GM12872 (cell line): ENCODE measurements around the gene DNAAF6.

Experiments
- TF ChIP-seq, protein P1 (sequence below): IDR thresholded peaks from 3 replicates; pipeline ENCODE4 v1.5.1; 2011; ENCODE audit warnings: low read depth, mild to moderate bottlenecking, low read length, moderate library complexity; ENCODE audit not compliant: insufficient read depth

Gene DNAAF6

DNA sequence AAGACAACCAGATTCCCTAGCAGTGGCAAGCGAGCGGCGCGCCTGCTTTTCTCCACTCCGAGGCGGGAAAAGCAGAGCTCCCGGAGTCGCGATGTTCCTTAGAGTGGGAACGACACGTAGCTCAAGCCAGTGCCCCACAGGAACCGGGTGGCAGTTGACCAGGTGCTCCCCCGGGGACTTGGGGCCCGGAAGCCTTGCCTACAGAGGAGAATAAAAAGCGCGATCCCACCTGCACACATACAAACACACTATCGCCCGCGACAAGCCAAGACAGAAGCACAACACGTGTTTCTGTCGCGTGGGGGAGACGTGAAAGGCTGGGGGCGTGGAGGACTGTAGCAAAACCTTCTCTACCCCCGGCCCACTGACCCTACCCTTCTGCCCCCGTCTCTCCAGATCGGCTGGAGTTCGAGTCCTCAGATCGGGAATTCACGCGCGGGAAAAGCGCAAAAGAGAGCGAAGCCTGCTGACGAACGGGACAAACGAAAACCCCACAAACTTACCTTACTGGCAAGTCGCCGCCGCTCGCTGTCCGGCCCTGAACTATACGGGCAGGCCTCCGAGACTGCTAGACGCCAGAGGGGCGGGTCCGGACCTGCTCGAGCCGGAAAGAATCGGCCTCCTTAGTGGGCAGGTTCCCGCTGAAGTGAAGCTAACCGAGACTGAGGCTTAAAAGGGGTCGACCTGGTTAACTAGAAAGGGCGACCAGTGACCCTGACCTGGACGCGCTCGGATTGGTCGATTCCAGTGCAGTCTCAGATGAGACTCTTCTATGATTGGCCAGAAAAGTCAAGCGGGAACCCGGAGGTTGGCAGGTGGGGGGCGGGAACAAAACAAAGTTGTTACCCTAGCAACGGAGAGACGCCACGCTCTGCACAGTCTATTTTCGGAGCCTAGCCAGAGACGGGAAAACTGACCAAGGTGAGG is at the start of gene DNAAF6, which contains the start of gene NUP62CL:
TSS of gene DNAAF6 (plus strand) at position 842 of the 927 bp plus-strand sequence. CDS start 6,265 bp downstream, outside the sequence.
TSS of gene NUP62CL (minus strand) at position 664 of the 927 bp plus-strand sequence. CDS start 31,287 bp downstream, outside the sequence.
- TF ChIP-seq, protein P1, sequence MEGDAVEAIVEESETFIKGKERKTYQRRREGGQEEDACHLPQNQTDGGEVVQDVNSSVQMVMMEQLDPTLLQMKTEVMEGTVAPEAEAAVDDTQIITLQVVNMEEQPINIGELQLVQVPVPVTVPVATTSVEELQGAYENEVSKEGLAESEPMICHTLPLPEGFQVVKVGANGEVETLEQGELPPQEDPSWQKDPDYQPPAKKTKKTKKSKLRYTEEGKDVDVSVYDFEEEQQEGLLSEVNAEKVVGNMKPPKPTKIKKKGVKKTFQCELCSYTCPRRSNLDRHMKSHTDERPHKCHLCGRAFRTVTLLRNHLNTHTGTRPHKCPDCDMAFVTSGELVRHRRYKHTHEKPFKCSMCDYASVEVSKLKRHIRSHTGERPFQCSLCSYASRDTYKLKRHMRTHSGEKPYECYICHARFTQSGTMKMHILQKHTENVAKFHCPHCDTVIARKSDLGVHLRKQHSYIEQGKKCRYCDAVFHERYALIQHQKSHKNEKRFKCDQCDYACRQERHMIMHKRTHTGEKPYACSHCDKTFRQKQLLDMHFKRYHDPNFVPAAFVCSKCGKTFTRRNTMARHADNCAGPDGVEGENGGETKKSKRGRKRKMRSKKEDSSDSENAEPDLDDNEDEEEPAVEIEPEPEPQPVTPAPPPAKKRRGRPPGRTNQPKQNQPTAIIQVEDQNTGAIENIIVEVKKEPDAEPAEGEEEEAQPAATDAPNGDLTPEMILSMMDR = no peak

DNA sequence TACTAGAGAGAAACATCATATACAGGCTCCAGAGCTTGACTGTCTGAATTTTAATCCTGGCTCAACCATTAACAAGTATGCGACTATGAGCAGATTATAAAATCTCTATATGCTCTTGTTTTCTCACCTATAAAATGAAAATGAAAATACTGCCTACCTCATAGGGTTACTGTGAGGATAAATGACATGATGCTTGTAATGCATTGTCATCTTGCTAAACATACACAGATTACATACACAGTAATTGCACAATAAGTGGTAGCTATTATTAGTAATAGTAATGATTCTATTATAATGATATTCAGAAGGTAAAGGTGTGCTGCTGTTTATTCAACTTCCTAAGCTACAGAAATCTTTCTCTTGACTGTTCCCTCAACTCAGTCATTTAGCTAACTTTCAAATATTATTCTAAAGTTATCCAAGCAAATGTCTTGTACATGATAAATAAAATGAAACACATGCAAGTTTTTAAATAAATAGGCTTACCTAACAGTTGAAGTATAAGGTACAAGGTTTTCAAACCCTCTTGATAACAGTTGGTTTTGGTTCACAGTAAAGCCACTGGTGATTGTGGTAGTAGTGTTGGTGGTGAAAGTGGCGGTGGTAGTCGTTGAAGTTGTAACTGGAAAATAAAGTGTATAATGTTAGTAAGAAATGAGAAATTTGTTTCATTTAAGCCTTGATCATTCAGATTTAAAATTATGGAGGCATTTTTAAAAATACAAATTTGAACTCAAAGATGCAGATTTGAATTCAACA is 39.1 kb upstream of the DNAAF6 start:
- TF ChIP-seq, protein P1 = no peak

DNA sequence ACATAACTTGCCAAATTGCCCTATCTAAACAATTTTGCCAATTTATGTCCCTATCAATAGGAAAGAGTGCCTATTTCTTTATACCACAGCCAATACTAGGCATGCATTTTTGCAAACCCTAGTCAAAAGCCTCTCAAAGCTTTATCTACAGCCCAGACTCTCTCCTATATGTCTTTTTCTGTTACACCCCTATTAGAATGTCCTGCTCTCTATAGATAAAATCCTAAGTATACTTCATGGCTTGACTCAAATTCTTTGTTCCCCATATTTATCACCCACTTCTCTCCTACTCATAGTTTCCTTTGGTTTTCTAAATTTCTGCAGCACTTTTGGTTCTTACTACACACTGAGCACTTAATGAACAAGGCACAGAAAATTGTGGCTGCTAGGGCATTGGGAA is 38.2 kb upstream of the DNAAF6 start:
- TF ChIP-seq, protein P1 = no peak

DNA sequence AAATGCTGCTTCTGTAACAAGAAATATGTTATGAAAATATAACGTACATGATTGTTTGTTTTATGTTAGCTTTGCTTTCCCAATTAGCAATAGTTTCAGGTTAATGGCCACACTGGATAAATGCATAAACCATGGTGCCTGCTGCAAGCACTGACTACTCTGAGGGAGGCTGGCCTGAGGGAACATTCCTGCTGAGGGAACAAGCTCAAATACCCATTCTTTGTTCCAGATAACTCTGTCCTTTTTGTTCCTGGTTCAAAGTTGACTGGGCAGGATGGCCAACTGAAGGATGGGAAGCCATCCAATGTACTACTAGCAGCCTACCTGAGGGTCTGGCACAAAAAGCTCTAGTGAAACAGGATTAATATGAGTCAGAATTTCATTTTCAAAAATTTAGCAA is 37.7 kb upstream of the DNAAF6 start:
- TF ChIP-seq, protein P1 = no peak

DNA sequence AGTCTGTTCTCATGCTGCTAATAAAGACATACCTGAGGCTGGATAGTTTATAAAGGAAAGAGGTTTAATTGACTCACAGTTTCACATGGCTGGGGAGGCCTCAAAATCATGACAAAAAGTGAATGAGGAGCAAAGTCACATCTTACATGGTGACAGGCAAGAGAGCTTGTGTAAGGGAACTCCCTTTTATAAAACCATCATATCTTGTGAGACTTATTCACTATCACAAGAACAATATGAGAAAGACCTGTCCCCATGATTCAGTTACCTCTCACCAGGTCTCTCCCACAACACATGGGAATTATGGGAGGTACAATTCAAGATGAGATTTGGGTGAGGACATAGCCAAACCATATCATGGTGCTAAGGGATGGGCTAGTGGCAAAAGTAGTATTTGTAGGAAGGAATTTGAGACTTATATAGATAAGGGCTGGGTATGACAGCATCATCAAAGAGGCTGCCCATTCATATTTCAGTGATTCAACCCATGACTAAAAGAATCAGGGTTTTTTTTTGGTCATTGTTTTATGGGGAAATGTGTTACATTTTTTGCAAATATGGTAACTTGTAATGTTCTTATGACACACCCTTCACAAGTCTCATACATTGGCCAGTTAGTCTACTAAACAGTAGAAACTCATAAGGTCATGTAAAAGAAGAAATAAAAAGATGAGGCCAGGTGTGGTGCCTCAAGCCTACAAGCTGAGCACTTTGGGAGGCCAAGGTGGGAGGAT is 34.9 kb upstream of the DNAAF6 start:
- TF ChIP-seq, protein P1 = no peak

DNA sequence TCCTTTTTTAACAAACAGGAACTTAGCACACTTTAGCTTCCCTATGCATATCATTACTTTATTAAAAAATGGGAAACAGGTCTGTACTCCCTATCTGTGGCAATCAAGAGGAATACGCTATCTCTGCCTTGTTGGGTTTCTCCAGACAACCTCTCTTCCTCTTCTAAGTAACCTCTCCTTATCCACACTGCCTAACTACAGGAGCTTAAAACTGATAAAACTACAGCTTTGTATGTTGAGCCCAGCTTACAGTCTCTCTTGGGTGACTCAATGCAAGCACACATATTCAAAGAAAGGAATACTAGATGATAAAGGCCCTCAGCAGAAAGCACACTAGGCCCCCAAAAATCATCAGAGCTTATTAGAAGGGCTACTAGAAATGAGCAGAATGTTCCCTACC is 9.1 kb upstream of the DNAAF6 start:
- TF ChIP-seq, protein P1 = no peak

DNA sequence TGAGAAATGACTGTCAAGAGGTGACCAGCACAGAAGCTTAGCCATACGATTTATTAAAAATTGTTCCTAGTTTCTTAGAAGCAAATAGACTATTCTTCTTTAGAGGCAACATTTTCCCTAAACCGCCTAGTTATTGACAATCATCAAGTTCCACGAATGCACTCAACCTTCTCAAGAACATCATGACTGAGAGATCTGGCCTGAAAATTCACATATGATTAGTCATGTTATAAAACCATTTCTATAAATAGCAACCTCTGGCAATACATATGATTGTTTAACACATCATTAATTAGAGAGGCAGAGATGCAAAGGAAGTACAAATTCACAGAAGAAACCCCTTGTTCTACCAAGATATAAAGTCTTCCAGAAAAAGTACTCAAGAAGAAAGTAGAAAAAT is 6.9 kb upstream of the DNAAF6 start:
- TF ChIP-seq, protein P1 = no peak
